Spleen (tissue), 7 donors: ENCODE results near the gene FUT7.

Experiments used
- POLR2A ChIP-seq, 3 donors: fragments of 450-650 bp; IDR thresholded peaks; one replicate each; pipeline ENCODE4 v1.5.1; 2017; ENCODE audit warnings: antibody characterized with exemption in 3 of 3, mild to moderate bottlenecking in 1 of 3
- POLR2AphosphoS5 ChIP-seq, 3 donors: sonication (generic); formaldehyde crosslinking; IDR thresholded peaks; one replicate each; pipeline ENCODE4 v1.5.1; 2017; ENCODE audit warnings: antibody characterized with exemption in 3 of 3
- TF ChIP-seq, protein P1 (sequence below), 11 experiments: fragments of 200-600 bp in 7 of 11; fragments of 450-650 bp in 4 of 11; sonication (generic) in 4 of 11; IDR thresholded peaks in 8 of 11; conservative IDR thresholded peaks in 3 of 11; 1 replicate in 7 of 11; 2 replicates in 4 of 11; pipeline versions ENCODE4 v1.4.0 to v1.8.0; 2016 to 2021; ENCODE audit warnings: antibody characterized with exemption in 11 of 11, inconsistent platforms in 4 of 11, mild to moderate bottlenecking in 1 of 11
- donor health status: DM: no; HTN: no; CAD: no; lungs with moderate emphysema.
- donor health status: DM: no; HTN: no; CAD: no.
- donor health status: DM: no; HTN: no; CAD: no.

DNA sequence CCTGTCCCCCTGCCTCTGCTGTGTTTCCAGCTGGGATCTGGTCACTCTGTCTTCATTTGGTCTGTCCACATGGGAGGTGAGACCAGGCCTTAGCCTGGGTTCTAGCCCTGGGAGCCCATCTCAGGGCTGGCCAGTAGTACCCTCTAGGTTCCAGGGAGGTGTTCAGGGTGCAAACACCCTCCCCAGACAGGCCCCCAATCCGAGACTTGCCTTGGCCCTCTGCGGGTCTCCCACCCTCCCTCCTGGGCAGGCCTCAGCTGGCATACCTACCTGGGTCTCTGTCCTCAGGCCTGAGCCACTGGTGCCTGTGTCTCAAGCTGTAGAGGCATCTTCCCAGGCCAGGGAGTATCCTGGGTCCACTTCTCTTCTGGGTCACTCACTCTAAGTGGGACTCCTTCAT is 39.4 kb upstream of the FUT7 start:
- TF ChIP-seq, protein P1, sequence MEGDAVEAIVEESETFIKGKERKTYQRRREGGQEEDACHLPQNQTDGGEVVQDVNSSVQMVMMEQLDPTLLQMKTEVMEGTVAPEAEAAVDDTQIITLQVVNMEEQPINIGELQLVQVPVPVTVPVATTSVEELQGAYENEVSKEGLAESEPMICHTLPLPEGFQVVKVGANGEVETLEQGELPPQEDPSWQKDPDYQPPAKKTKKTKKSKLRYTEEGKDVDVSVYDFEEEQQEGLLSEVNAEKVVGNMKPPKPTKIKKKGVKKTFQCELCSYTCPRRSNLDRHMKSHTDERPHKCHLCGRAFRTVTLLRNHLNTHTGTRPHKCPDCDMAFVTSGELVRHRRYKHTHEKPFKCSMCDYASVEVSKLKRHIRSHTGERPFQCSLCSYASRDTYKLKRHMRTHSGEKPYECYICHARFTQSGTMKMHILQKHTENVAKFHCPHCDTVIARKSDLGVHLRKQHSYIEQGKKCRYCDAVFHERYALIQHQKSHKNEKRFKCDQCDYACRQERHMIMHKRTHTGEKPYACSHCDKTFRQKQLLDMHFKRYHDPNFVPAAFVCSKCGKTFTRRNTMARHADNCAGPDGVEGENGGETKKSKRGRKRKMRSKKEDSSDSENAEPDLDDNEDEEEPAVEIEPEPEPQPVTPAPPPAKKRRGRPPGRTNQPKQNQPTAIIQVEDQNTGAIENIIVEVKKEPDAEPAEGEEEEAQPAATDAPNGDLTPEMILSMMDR (IDR thresholded peaks at IDR 0.05 in 8 of 11, conservative IDR thresholded peaks at IDR 0.05 in 3 of 11): no peak
- no peak for TF ChIP-seq POLR2AphosphoS5 (IDR thresholded peaks at IDR 0.05)
- TF ChIP-seq POLR2A (IDR thresholded peaks at IDR 0.05): no peak
